BJ (cell line): Measurements from ENCODE around the gene NAIF1. TPM values are rescaled to one million over a fixed set of nuclear protein-coding genes. Genes with fewer than 3 reads are reported as not detected.
A peak's percentile ranks its signal among the peaks of the same experiment; 100 is the strongest.

Source experiments
- CTCF ChIA-PET: fragments of 350-600 bp; formaldehyde crosslinking; extraction: SDS; loops from one replicate; lab custom pipeline; 2021; ENCODE audit warnings: antibody characterized with exemption, inconsistent platforms; lab: Yijun Ruan, JAX
- POLR2A ChIA-PET: fragments of 300-600 bp; sonication (Branson Sonifier 250); formaldehyde crosslinking; extraction: SDS; loops from one replicate; lab custom pipeline; 2021; ENCODE audit warnings: antibody characterized with exemption; lab: Charles Lee
- DNase-seq: peaks from one replicate; pipeline ENCODE4 v3.0.0-alpha.2; 2011; ENCODE audit warnings: low read depth
- H3K27me3 ChIP-seq: 2 replicates; pipeline ENCODE4 v1.6.0; 2011; ENCODE audit warnings: low read length; ENCODE audit not compliant: control insufficient read depth, insufficient read depth
- H3K36me3 ChIP-seq: 2 replicates; pipeline ENCODE4 v1.5.1; 2011; ENCODE audit warnings: low read length; ENCODE audit not compliant: control insufficient read depth, insufficient read depth
- H3K4me3 ChIP-seq: 2 replicates; pipeline ENCODE4 v1.5.1; 2011; ENCODE audit warnings: low read depth, mild to moderate bottlenecking, control low read depth, low read length
- CTCF ChIP-seq: IDR thresholded peaks from 2 replicates; pipeline ENCODE4 v1.5.1; 2011; ENCODE audit warnings: low read depth, mild to moderate bottlenecking, control low read depth, inconsistent platforms, low read length, moderate library complexity; ENCODE audit not compliant: insufficient read depth
- polyA plus RNA-seq: library from polyadenylated mRNA; depleted of rRNA; stranded (reverse); fragments of >200 nt; gene quantifications from 2 replicates; pipeline ENCODE4 v1.2.3, GENCODE V29; 2011

Gene NAIF1
- polyA plus RNA-seq, 1 experiment: 10.6 TPM

- peaks cover 22% of the 10 kb centered on the region for H3K36me3 ChIP-seq
- no peak for TF ChIP-seq CTCF
- ChIA-PET POLR2A (interaction anchor here (0.6 kb wide), 1 partner anchor 88 kb away, joined by 8 read pairs; no protein-coding TSS in a partner anchor), CTCF (interaction anchor here (0.6 to 5.5 kb wide), 9 partner anchors 10 to 1544 kb away, joined by 3 to 33 read pairs (median 4); partner anchors contain the start of gene PIP5KL1)
- peak; percentile 95 for DNase-seq
- H3K27me3 ChIP-seq: no peaks in the 10 kb centered on the region
- H3K4me3 ChIP-seq: peak overlapping the region; percentile 49
Observed at GRCh38 chr9:128098297-128099230, 31.4 kb upstream of the NAIF1 start.

DNA sequence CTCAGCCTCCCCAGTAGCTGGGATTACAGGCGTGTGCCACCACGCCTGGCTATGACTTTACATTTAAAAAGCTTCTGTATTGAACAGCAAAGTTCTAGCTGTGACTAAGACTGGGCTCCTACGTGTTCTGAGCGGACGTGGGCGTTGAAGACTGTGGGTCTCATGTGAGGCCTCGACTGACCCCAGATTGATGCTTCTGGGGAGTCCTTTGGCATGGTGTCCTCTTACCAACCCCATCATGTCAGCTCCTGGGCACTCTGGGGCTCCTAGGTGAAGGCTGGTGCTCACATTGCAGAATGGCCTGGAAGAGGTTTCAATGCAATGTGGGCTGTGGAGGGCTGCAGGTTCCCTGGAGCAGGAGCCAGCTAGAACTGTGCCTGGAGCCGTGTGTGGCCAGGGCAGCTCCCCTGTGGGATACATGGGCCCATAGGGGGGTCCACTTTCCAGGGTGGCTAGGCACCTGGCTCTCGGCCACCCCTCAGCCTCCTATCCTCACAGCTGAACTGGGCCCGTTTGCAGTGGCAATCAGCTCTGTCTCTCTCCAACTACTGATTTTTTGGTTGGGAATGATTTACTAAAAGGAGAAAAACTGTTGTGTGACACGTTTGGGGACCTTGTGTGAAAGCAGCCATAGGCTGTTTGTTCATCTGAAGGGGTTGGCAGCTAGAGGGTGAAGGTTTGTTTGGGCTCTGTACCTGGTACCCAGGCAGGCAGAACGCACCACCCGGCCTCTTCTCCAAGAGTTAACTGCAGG, 30.6 kb upstream of the NAIF1 start:
- TF ChIP-seq CTCF: no peak
- Histone ChIP-seq H3K4me3 (no peak overlapping the region; the same call in 1 of the 2 replicates), H3K27me3 (no peaks in the 10 kb centered on the region), H3K36me3 (peaks cover 17% of the 10 kb centered on the region)
- ChIA-PET CTCF (interaction anchor here (0.6 to 5.5 kb wide), 6 partner anchors 13 to 120 kb away, joined by 3 to 33 read pairs (median 4); no protein-coding TSS in a partner anchor), POLR2A (no interaction called here)
- DNase-seq: no peak

DNA sequence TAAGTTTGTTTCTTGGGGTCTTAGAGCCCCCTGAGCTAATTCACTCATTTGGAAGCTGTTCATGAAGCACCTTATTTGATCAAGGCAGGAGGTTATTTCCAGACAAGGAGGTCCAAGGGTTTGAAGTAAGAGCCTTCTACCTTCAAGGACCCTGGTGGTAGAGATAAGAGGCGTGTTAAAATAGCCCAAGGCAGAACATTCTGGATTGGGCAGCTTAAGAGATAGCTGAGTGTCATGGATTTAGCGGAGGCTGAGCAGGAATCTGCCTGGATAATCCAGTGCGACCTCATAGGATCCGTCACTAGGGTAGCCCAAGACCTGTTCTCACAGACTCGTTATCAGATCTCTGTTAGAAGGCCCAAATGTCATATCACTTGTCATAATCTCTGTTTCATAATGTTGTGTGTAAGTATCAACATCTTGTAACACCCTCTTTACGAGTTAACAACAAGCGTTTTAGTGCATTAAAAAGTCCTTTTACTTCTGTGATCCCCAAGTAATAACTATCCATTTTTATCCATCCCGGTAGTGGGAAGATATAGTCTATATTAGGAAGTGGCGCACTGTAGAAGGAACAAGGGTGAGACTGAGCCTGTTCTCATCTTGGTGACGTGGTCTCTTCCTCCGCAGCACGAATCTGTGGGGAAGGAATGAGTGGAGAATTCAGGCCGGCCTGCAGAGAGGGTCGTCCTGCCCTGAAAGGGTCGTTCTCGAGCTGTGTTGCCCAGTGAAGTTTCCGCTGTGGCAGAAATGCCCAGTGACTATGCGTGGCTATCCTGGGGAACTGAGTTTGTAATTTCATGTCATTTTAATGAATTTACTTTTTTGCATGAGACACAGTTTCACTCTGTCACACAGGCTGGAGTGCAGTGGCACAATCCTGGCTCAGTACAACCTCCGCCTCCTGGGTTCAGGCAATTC, 29.8 kb upstream of the NAIF1 start:
- ChIA-PET CTCF (interaction anchor here (0.6 to 5.5 kb wide), 3 partner anchors 14 to 29 kb away, joined by 3 to 33 read pairs (median 7); no protein-coding TSS in a partner anchor), POLR2A (no interaction called here)
- H3K36me3 ChIP-seq: peaks cover 8% of the 10 kb centered on the region

DNA sequence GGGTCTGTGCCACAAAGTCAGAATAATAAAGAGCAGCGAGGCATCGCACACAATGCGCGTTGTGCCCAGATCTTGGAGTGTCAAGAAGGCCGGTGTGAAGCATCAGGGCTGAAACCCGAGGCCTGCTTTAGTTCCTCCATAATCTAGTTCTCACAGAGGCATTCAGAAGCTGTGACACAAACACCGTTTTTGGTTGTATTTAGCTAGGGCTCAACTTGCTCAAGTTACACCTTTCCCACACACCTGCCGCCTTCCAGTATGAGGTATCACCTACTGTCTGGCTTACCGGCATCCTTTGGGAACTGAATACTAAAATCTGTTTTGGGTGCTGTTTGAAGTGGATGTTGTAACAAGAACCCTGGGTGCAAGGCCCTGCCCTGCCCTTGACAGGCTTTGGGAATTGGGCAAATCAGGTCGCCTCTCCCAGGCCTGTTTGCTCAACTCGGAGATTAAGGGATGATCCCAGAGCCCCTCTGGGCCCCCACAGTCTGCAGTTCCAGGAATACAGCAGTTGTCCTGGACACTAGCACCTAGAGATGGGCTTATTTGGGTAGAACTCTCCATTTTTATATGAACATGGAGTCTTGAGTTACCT, 27.9 kb upstream of the NAIF1 start:
- no peaks in the 10 kb centered on the region for H3K36me3 ChIP-seq
- no peak for TF ChIP-seq CTCF
- ChIA-PET POLR2A (no interaction called here), CTCF (interaction anchor here (1.2 to 4.7 kb wide), 3 partner anchors 13 to 27 kb away, joined by 3 to 40 read pairs (median 5); partner anchors contain the start of gene SLC25A25)
- H3K4me3 ChIP-seq: no peak overlapping the region
- no peaks in the 10 kb centered on the region for H3K27me3 ChIP-seq
- no peak for DNase-seq

More for the DNA sequence above, 29.8 kb upstream of the NAIF1 start:
- TF ChIP-seq CTCF: no peak
- no peak for DNase-seq
- no peaks in the 10 kb centered on the region for H3K27me3 ChIP-seq
- H3K4me3 ChIP-seq: no peak overlapping the region
